K562 (cell line): Measurements from ENCODE around the gene HCRTR2. TPM values are rescaled to one million over a fixed set of nuclear protein-coding genes. Genes with fewer than 3 reads are reported as not detected.

ENCODE experiments used
- ATAC-seq: fragments of 200-7000 bp; cut with Tn5 transposase; 3 replicates; pipeline ENCODE4 v1.9.1; 2020; ENCODE audit warnings: moderate library complexity
- BruUV-seq: library from RNA; stranded (reverse); fragments of 400-500 nt; replicated peaks from 2 replicates; lab custom pipeline; 2021; lab: Mats Ljungman, UMichigan
- CTCF ChIA-PET: fragments of 300-600 bp; formaldehyde crosslinking; extraction: SDS; loops from one replicate; lab custom pipeline; 2021; ENCODE audit warnings: low intra/inter-chr PET ratio; lab: Yijun Ruan, JAX
- POLR2A ChIA-PET: fragments of 300-600, 350-650 bp; sonication (Branson Sonifier 250); formaldehyde crosslinking; extraction: SDS; loops from one replicate; lab custom pipeline; 2021; ENCODE audit warnings: antibody characterized with exemption, inconsistent platforms; lab: Yijun Ruan, JAX
- DNase-seq, 4 experiments: peaks; one replicate each; pipeline versions ENCODE4 v3.0.0 to v3.0.0-alpha.2; 2011 to 2018; ENCODE audit warnings: low spot score in 3 of 4, mixed read lengths in 3 of 4; ENCODE audit errors: extremely low read depth in 1 of 4
- FAIRE-seq: peaks from 2 replicates; lab custom pipeline; 2011; peaks lifted over from hg19 to GRCh38; lab: Jason Lieb, UNC
- H2AFZ ChIP-seq: 2 replicates; pipeline ENCODE4 v1.6.0; 2011; ENCODE audit warnings: low read depth, low read length, control low read depth, inconsistent platforms
- H3K27ac ChIP-seq: fragments of 200-600 bp; 3 replicates; pipeline ENCODE4 v1.8.0; 2011; ENCODE audit warnings: low read depth, mild to moderate bottlenecking, control low read depth, inconsistent platforms, low read length, moderate library complexity, mixed read lengths; ENCODE audit errors: extremely low read depth
- H3K27me3 ChIP-seq, 2 experiments: fragments of 300-600 bp in 1 of 2; 2 replicates in 1 of 2; 3 replicates in 1 of 2; pipeline versions ENCODE4 v1.6.0 to v1.8.0; 2011; ENCODE audit warnings: inconsistent platforms in 2 of 2, low read length in 2 of 2, mild to moderate bottlenecking in 1 of 2, mixed read lengths in 1 of 2, moderate library complexity in 1 of 2; ENCODE audit not compliant: control insufficient read depth in 2 of 2, insufficient read depth in 2 of 2
- H3K36me3 ChIP-seq: fragments of 300-600 bp; 3 replicates; pipeline ENCODE4 v1.8.0; 2011; ENCODE audit warnings: mild to moderate bottlenecking, low read length, inconsistent platforms; ENCODE audit not compliant: control insufficient read depth, insufficient read depth
- H3K4me1 ChIP-seq, 2 experiments: fragments of 200-600 bp in 1 of 2; replicated peaks in 1 of 2; 2 replicates in 1 of 2; 3 replicates in 1 of 2; pipeline versions ENCODE4 v1.5.1 to v1.8.0; 2011; ENCODE audit warnings: inconsistent platforms in 2 of 2, low read length in 2 of 2, mild to moderate bottlenecking in 1 of 2, mixed read lengths in 1 of 2, moderate library complexity in 1 of 2; ENCODE audit not compliant: control insufficient read depth in 2 of 2, insufficient read depth in 2 of 2
- H3K4me2 ChIP-seq: 2 replicates; pipeline ENCODE4 v1.6.1; 2011; ENCODE audit warnings: low read length, control low read depth, inconsistent platforms, mixed read lengths; ENCODE audit not compliant: insufficient read depth
- H3K4me3 ChIP-seq: fragments of 200-600 bp; sonication (generic), shearing (Covaris generic); 2 replicates; pipeline ENCODE4 v1.5.1; 2016; ENCODE audit warnings: control low read depth, inconsistent platforms
- H3K79me2 ChIP-seq: fragments of 200-600 bp; 3 replicates; pipeline ENCODE4 v1.8.0; 2011; ENCODE audit warnings: low read length, inconsistent platforms; ENCODE audit not compliant: control insufficient read depth, insufficient read depth
- H3K9ac ChIP-seq, 2 experiments: 2 replicates each; pipeline versions ENCODE4 v1.6.0 to v1.6.1; 2011; ENCODE audit warnings: low read depth in 2 of 2, low read length in 2 of 2, control low read depth in 1 of 2, inconsistent platforms in 1 of 2, mild to moderate bottlenecking in 1 of 2, mixed read lengths in 1 of 2; ENCODE audit not compliant: insufficient read depth in 1 of 2
- H3K9me1 ChIP-seq: one replicate; pipeline ENCODE4 v1.6.0; 2011; ENCODE audit warnings: inconsistent platforms, mild to moderate bottlenecking, low read length, moderate library complexity; ENCODE audit not compliant: control insufficient read depth, insufficient read depth
- H3K9me3 ChIP-seq: replicated peaks from 2 replicates; pipeline ENCODE4 v1.5.1; 2011; ENCODE audit warnings: low read depth, low read length, inconsistent platforms; ENCODE audit not compliant: control insufficient read depth, insufficient read depth
- H4K20me1 ChIP-seq: replicated peaks from 2 replicates; pipeline ENCODE4 v1.6.1; 2011; ENCODE audit warnings: low read length, inconsistent platforms, mixed read lengths; ENCODE audit not compliant: control insufficient read depth, insufficient read depth
- ATF1 ChIP-seq, 2 experiments: fragments of 450-650 bp in 1 of 2; IDR thresholded peaks; 2 replicates each; pipeline ENCODE4 v1.6.1; 2016; ENCODE audit warnings: missing compliant biosample characterization in 1 of 2, missing genetic modification characterization in 1 of 2
- CREBBP ChIP-seq: IDR thresholded peaks from one replicate; pipeline ENCODE4 v1.6.1; 2012; ENCODE audit warnings: low read depth, mild to moderate bottlenecking, control low read depth, inconsistent platforms, low read length
- FOSL1 ChIP-seq: fragments of 200-800 bp; sonication (Bioruptor generic); conservative IDR thresholded peaks from 2 replicates; pipeline ENCODE4 v1.6.1; 2016; ENCODE audit warnings: missing genetic modification characterization, missing compliant biosample characterization
- GTF2F1 ChIP-seq: IDR thresholded peaks from 2 replicates; pipeline ENCODE4 v1.6.1; 2011; ENCODE audit warnings: low read depth, low read length, improper control_type of control experiment
- HCFC1 ChIP-seq: IDR thresholded peaks from 2 replicates; pipeline ENCODE4 v1.6.1; 2012; ENCODE audit warnings: low read depth, low read length, improper control_type of control experiment
- KLF16 ChIP-seq: IDR thresholded peaks from 2 replicates; pipeline ENCODE4 v1.6.1; 2016; ENCODE audit warnings: antibody characterized with exemption
- PTBP1 ChIP-seq: fragments of 200-400 bp; formaldehyde crosslinking; IDR thresholded peaks from 2 replicates; pipeline ENCODE4 v1.6.1; 2017; ENCODE audit warnings: low read depth, low read length
- SRSF1 ChIP-seq: fragments of 200-400 bp; formaldehyde crosslinking; IDR thresholded peaks from 2 replicates; pipeline ENCODE4 v1.6.1; 2017; ENCODE audit warnings: mild to moderate bottlenecking, low read depth, low read length, moderate library complexity
- STAG1 ChIP-seq: sonication (generic); formaldehyde crosslinking; IDR thresholded peaks from 2 replicates; pipeline ENCODE4 v1.5.0; 2020; ENCODE audit warnings: missing genetic modification reagents, borderline replicate concordance
- ZKSCAN3 ChIP-seq: fragments of 250-450 bp; sonication (Bioruptor Pico); IDR thresholded peaks from 2 replicates; pipeline ENCODE4 v1.4.0; 2020
- ZNF584 ChIP-seq: fragments of 200-800 bp; sonication (Bioruptor generic); IDR thresholded peaks from 2 replicates; pipeline ENCODE4 v1.6.1; 2016; ENCODE audit warnings: low read depth, mild to moderate bottlenecking, missing genetic modification characterization, missing compliant biosample characterization
- WGBS: fragments of 100-300 bp; shearing (Covaris generic); methylation state at CpG from one replicate; pipeline ENCODE4 v1.1.6; 2016; ENCODE audit warnings: low coverage, mixed read lengths; ENCODE audit not compliant: insufficient coverage; ENCODE audit errors: missing lambda C conversion rate; 5-methylcytosine and 5-hydroxymethylcytosine counted together
- in situ Hi-C: fragments of 300-500 bp; cut with MboI; formaldehyde crosslinking; loops from 4 replicates; pipeline ENCODE4 v1.15.0; 2018; ENCODE audit warnings: inconsistent platforms, mixed read lengths
- intact Hi-C: fragments of 100-400 bp; cut with micrococcal nuclease; formaldehyde crosslinking; loops from 2 replicates; pipeline ENCODE4 v1.14.2; 2022
- polyA plus RNA-seq, 8 experiments: library from polyadenylated mRNA; depleted of rRNA in 4 of 8; stranded (reverse) in 5 of 8; unstranded in 3 of 8; fragments of >200 nt; fragmentation: Nextera tagmentation in 2 of 8; fragmentation: Illumina TruSeq in 1 of 8; extraction: Ambion mirVana in 2 of 8; extraction: Trizol in 1 of 8; gene quantifications; 2 replicates each; pipeline versions ENCODE4 v1.2.1 to v1.2.3, GENCODE V29; 2011 to 2014; ENCODE audit warnings: inconsistent platforms in 1 of 8, missing spikeins in 1 of 8
- total RNA-seq, 7 experiments: library from RNA; depleted of rRNA in 6 of 7; stranded (reverse); fragments of >200 nt in 6 of 7; fragmentation: Illumina TruSeq in 2 of 7; extraction: Trizol in 2 of 7; gene quantifications; 2 replicates each; pipeline versions ENCODE4 v1.2.1 to v1.2.3, GENCODE V29; 2011 to 2021; ENCODE audit warnings: low replicate concordance in 1 of 7
- TF ChIP-seq, protein P1 (sequence below), 2 experiments: IDR thresholded peaks in 1 of 2; conservative IDR thresholded peaks in 1 of 2; 2 replicates each; pipeline ENCODE4 v1.6.1; 2016; ENCODE audit warnings: low read depth in 2 of 2, mild to moderate bottlenecking in 1 of 2, missing compliant biosample characterization in 1 of 2, missing genetic modification characterization in 1 of 2, moderate library complexity in 1 of 2

Gene HCRTR2
- total and polyA plus RNA-seq, 9 of the 15 experiments (the other 6 are each of a cell fraction or from before 2014, with no cell fraction given), result not detected

DNA sequence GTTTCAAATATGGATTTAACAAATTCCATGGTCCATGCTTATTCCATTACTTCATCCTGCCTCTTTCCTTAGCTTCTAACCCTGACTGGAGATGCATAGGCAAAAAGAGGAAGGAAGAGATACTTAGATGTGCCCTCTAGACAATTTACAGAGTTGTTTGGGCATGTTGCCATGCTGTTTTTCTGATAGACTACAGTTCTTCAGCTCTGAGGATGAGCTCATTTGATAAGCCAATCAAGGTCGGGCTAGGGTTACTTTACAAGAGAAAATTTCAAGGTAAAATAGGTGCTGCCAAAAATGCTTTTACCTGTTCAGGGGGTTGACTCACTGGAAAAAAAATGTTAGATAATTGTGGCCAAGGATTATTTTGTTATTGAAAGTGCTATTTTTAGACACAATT lies 5.9 kb downstream of the HCRTR2 start (continued):
- TF ChIP-seq HCFC1, result no peak
- TF ChIP-seq, protein P1, sequence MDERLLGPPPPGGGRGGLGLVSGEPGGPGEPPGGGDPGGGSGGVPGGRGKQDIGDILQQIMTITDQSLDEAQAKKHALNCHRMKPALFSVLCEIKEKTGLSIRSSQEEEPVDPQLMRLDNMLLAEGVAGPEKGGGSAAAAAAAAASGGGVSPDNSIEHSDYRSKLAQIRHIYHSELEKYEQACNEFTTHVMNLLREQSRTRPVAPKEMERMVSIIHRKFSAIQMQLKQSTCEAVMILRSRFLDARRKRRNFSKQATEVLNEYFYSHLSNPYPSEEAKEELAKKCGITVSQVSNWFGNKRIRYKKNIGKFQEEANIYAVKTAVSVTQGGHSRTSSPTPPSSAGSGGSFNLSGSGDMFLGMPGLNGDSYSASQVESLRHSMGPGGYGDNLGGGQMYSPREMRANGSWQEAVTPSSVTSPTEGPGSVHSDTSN (CRISPR knock-in tag; IDR thresholded peaks at IDR 0.05; ENCODE audit: low read depth), result no peak
- TF ChIP-seq, protein P1 (tag; conservative IDR thresholded peaks at IDR 0.05; ENCODE audit: low read depth), result no peak

GRCh38 chr6:55182016-55182650 lies 7.8 kb downstream of the HCRTR2 start:
- no peak for TF ChIP-seq PTBP1
- TF ChIP-seq STAG1 (CRISPR knock-in tag), result no peak
- no peak for TF ChIP-seq KLF16
- TF ChIP-seq ATF1 (CRISPR knock-in tag; IDR thresholded peaks at IDR 0.05), result no peak
- no peak for TF ChIP-seq ATF1 (tag; IDR thresholded peaks at IDR 0.05)
- no peak for TF ChIP-seq ZKSCAN3
- no peak for TF ChIP-seq FOSL1
- no peak for TF ChIP-seq CREBBP
- TF ChIP-seq ZNF584 (CRISPR knock-in tag), result no peak
- TF ChIP-seq GTF2F1, result no peak
- TF ChIP-seq SRSF1, result no peak

More at GRCh38 chr6:55182016-55182650, 7.8 kb downstream of the HCRTR2 start:
- H3K27ac ChIP-seq, result no peak overlapping the region
- no peaks in the 10 kb centered on the region for H3K4me1 ChIP-seq
- DNase-seq, result no peak
- no peak for FAIRE-seq
- ChIA-PET CTCF (no interaction called here), POLR2A (no interaction called here)
- in situ Hi-C loops, result no loop called here
- no peak overlapping the region for H3K4me2 ChIP-seq
- intact Hi-C loops, result no loop called here
- ATAC-seq, result no peak
- H2AFZ ChIP-seq, result no peak overlapping the region
- H3K9me3 ChIP-seq, result no peaks in the 10 kb centered on the region
- BruUV-seq, result no TSS peak
- 0% methylated on average over 7 of the region's 7 CpGs for WGBS
- H3K79me2 ChIP-seq, result no peaks in the 10 kb centered on the region
- H4K20me1 ChIP-seq, result no peaks in the 10 kb centered on the region
- H3K27me3 ChIP-seq, result no peaks in the 10 kb centered on the region
- H3K36me3 ChIP-seq, result no peaks in the 10 kb centered on the region
- H3K9me1 ChIP-seq, result no peaks in the 10 kb centered on the region
- H3K4me3 ChIP-seq, result no peak overlapping the region
- H3K9ac ChIP-seq, result no peak overlapping the region
